Esophagus muscularis mucosa (tissue), 3 donors: ENCODE data around the gene CYGB.

Experiments
- POLR2A ChIP-seq: fragments of 450-650 bp; IDR thresholded peaks from one replicate; pipeline ENCODE4 v1.6.1; 2017; ENCODE audit warnings: antibody characterized with exemption, moderate library complexity, mild to moderate bottlenecking, low read depth
- TF ChIP-seq, protein P1 (sequence below), 3 experiments: fragments of 200-600 bp in 2 of 3; fragments of 450-650 bp in 1 of 3; sonication (generic) in 2 of 3; IDR thresholded peaks; one replicate each; pipeline ENCODE4 v1.5.1; 2017 to 2019; ENCODE audit warnings: antibody characterized with exemption in 3 of 3, mild to moderate bottlenecking in 2 of 3, moderate library complexity in 1 of 3

DNA sequence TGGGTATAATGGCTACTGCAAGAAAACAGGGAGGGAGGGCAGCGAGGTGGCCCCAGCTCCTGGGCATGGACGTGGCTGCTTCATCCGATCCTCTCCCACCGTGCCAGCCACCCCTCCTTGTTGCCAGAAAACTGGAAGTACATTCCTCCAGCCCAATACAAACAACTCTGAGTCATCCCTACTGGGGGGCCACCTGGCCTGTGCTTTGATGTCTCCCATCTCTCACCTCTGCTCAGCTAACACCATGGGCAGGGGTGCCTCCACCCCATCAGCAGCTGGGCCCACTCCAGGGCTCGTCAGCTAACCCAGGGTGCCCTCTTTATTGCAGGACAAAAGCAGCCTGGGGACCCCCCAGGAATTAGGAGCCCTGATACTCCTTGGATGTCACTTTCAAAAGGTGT, 38.2 kb downstream of the CYGB start:
- TF ChIP-seq, protein P1, sequence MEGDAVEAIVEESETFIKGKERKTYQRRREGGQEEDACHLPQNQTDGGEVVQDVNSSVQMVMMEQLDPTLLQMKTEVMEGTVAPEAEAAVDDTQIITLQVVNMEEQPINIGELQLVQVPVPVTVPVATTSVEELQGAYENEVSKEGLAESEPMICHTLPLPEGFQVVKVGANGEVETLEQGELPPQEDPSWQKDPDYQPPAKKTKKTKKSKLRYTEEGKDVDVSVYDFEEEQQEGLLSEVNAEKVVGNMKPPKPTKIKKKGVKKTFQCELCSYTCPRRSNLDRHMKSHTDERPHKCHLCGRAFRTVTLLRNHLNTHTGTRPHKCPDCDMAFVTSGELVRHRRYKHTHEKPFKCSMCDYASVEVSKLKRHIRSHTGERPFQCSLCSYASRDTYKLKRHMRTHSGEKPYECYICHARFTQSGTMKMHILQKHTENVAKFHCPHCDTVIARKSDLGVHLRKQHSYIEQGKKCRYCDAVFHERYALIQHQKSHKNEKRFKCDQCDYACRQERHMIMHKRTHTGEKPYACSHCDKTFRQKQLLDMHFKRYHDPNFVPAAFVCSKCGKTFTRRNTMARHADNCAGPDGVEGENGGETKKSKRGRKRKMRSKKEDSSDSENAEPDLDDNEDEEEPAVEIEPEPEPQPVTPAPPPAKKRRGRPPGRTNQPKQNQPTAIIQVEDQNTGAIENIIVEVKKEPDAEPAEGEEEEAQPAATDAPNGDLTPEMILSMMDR (IDR thresholded peaks at IDR 0.05), result no peak
- TF ChIP-seq POLR2A, result no peak
